ENCODE data around the gene AUTS2. TPM values are rescaled to one million over a fixed set of nuclear protein-coding genes. Genes with fewer than 3 reads are reported as not detected.

AUTS2 gene
- total RNA-seq, 1 experiment from 2014 or later: 2.5 TPM

- H3K9me3 ChIP-seq (ENCODE audit: control insufficient read depth, insufficient read depth, low read depth, low read length): no peaks in the 10 kb centered on the region
- CTCF ChIA-PET: no interaction called here
- intact Hi-C loops (cut with micrococcal nuclease; ENCODE audit: unreplicated experiment) (no loop called here), in situ Hi-C loops (cut with HindIII; ENCODE audit: low pct_unique_long_range_greater_than_20kb, low sequenced_read_pairs) (no loop called here)
- H3K36me3 ChIP-seq (ENCODE audit: control insufficient read depth, insufficient read depth, low read length): no peaks in the 10 kb centered on the region
- BruUV-seq (replicated peaks): no TSS peak
- no peaks in the 10 kb centered on the region for H3K4me1 ChIP-seq (ENCODE audit: control insufficient read depth, insufficient read depth, low read length)
- no peak overlapping the region for H3K4me3 ChIP-seq (ENCODE audit: low read depth in 2 of 2, low read length in 2 of 2)
- H3K27ac ChIP-seq (ENCODE audit: low read length): no peak overlapping the region
- POLR2A ChIA-PET: no interaction called here
- TF ChIP-seq CTCF (IDR thresholded peaks at IDR 0.05) (no peak), POLR2AphosphoS5 (IDR thresholded peaks at IDR 0.05; ENCODE audit: low read depth, low read length) (no peak), SIN3A (IDR thresholded peaks at IDR 0.05; ENCODE audit: borderline replicate concordance, insufficient read depth, low read depth, low read length) (no peak), REST (IDR thresholded peaks at IDR 0.05; ENCODE audit: insufficient read depth in 1 of 2, low read depth in 2 of 2, low read length in 1 of 2) (no peak), TCF7L2 (IDR thresholded peaks at IDR 0.05; ENCODE audit: low read depth, low read length) (no peak)
- no peak for ATAC-seq
- H3K27me3 ChIP-seq (ENCODE audit: control insufficient read depth, insufficient read depth, low read length): no peaks in the 10 kb centered on the region
- no peak for DNase-seq (ENCODE audit: low read depth, low spot score)
Observed at GRCh38 chr7:69568266-69568665, 30.0 kb upstream of the AUTS2 start.

GRCh38 chr7:69575651-69576050 is 22.6 kb upstream of the AUTS2 start:
- ATAC-seq (no peak), DNase-seq (ENCODE audit: low read depth, low spot score) (no peak)
- in situ Hi-C loops (cut with HindIII; ENCODE audit: low pct_unique_long_range_greater_than_20kb, low sequenced_read_pairs): no loop called here
- TF ChIP-seq POLR2AphosphoS5 (IDR thresholded peaks at IDR 0.05; ENCODE audit: low read depth, low read length) (no peak), REST (IDR thresholded peaks at IDR 0.05; ENCODE audit: insufficient read depth in 1 of 2, low read depth in 2 of 2, low read length in 1 of 2) (no peak)
- no peak overlapping the region for H3K4me3 ChIP-seq (ENCODE audit: low read depth in 2 of 2, low read length in 2 of 2)
- POLR2A ChIA-PET: no interaction called here
- H3K9me3 ChIP-seq (ENCODE audit: control insufficient read depth, insufficient read depth, low read depth, low read length): no peaks in the 10 kb centered on the region
- intact Hi-C loops (cut with micrococcal nuclease; ENCODE audit: unreplicated experiment): no loop called here
- no TSS peak for BruUV-seq (replicated peaks)
- H3K36me3 ChIP-seq (ENCODE audit: control insufficient read depth, insufficient read depth, low read length): no peaks in the 10 kb centered on the region
- H3K4me1 ChIP-seq (ENCODE audit: control insufficient read depth, insufficient read depth, low read length): no peaks in the 10 kb centered on the region
- no peak overlapping the region for H3K27ac ChIP-seq (ENCODE audit: low read length)
- H3K27me3 ChIP-seq (ENCODE audit: control insufficient read depth, insufficient read depth, low read length): no peaks in the 10 kb centered on the region
- CTCF ChIA-PET: no interaction called here

All from Panc1 (cell line).